GM12873 (cell line): ENCODE data around the gene SULF2.

Experiments used
- CTCF ChIP-seq: IDR thresholded peaks from 2 replicates; pipeline ENCODE4 v1.5.1; 2012; ENCODE audit warnings: low read depth, mild to moderate bottlenecking, moderate library complexity, low read length, control low read depth; ENCODE audit not compliant: insufficient read depth; ENCODE audit errors: missing control alignments

Gene SULF2

GRCh38 chr20:47684306-47685080, 100.8 kb downstream of the SULF2 start:
- TF ChIP-seq CTCF, result no peak

- TF ChIP-seq CTCF, result no peak
Observed at GRCh38 chr20:47682916-47683315, 102.4 kb downstream of the SULF2 start.

GRCh38 chr20:47682028-47682783, 103.1 kb downstream of the SULF2 start:
- no peak for TF ChIP-seq CTCF

- no peak for TF ChIP-seq CTCF
Observed at GRCh38 chr20:47680804-47681529, 104.3 kb downstream of the SULF2 start.

GRCh38 chr20:47679462-47679861, 105.8 kb downstream of the SULF2 start:
- no peak for TF ChIP-seq CTCF

- no peak for TF ChIP-seq CTCF
Observed at GRCh38 chr20:47678536-47678935, 106.7 kb downstream of the SULF2 start.
